ENCODE measurements around the gene KCNJ12.
"Not testable (repeated sequence)": the region's sequence is repeated elsewhere in the genome, so short reads cannot be mapped to it uniquely, and the experiment has no call there.

KCNJ12 gene

DNA sequence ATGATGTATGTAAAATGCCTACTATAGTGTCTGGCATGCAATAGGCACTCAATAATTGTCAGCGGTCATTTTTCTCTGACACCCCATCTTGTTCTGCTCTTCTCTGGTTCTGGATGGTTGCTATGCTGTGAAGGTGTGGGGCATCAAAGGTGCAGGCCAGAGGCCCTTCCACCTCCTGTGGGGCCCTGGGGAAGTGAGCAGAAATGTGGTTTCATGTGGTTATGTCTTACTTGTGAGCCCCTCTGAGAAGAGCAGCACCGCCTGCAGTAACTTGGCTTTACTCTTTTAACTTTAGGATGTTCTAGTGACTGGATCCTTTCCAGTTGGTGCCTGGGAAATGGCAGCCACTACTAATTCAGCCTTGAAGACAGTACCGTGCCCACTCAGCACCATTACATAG, 32.1 kb downstream of the KCNJ12 start:
- in situ Hi-C loops (cut with HindIII; ENCODE audit: low sequenced_read_pairs); H3K4me3 ChIP-seq (ENCODE audit: low read depth, low read length); DNase-seq (ENCODE audit: low read depth, low spot score): not testable (repeated sequence)

- H3K4me3 ChIP-seq (ENCODE audit: low read depth, low read length); DNase-seq (ENCODE audit: low read depth, low spot score); in situ Hi-C loops (cut with HindIII; ENCODE audit: low sequenced_read_pairs): not testable (repeated sequence)
Observed at GRCh38 chr17:21408766-21409300, 32.7 kb downstream of the KCNJ12 start.

- in situ Hi-C loops (cut with HindIII; ENCODE audit: low sequenced_read_pairs), result not testable (repeated sequence)
Observed at GRCh38 chr17:21409388-21409787, 33.2 kb downstream of the KCNJ12 start.

DNA sequence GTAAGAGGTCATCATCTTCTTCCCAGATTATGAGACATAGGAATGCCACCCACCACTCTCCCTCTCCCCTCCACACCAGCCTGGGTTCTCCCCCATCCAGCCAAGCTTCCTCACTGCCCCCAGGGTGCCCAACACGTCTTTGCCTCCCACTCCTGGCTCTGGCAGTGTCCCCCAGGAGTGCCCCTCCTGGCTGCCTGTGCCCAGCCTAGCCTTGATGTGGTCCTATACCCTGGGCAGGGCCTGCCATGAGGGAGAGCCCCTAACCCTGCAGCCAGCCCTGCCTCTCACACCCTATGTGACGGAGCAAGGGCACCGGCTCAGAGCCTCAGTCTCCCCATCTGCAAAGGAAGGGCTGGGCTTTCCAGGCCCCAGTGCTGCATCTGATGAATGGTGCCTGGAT, 33.8 kb downstream of the KCNJ12 start:
- in situ Hi-C loops (cut with HindIII; ENCODE audit: low sequenced_read_pairs); H3K4me3 ChIP-seq (ENCODE audit: low read depth, low read length); DNase-seq (ENCODE audit: low read depth, low spot score): not testable (repeated sequence)

More at GRCh38 chr17:21409388-21409787, 33.2 kb downstream of the KCNJ12 start:
- H3K4me3 ChIP-seq (ENCODE audit: low read depth, low read length); DNase-seq (ENCODE audit: low read depth, low spot score): not testable (repeated sequence)

- in situ Hi-C loops (cut with HindIII; ENCODE audit: low sequenced_read_pairs); H3K4me3 ChIP-seq (ENCODE audit: low read depth, low read length); DNase-seq (ENCODE audit: low read depth, low spot score): not testable (repeated sequence)
Observed at GRCh38 chr17:21410371-21410770, 34.2 kb downstream of the KCNJ12 start.

DNA sequence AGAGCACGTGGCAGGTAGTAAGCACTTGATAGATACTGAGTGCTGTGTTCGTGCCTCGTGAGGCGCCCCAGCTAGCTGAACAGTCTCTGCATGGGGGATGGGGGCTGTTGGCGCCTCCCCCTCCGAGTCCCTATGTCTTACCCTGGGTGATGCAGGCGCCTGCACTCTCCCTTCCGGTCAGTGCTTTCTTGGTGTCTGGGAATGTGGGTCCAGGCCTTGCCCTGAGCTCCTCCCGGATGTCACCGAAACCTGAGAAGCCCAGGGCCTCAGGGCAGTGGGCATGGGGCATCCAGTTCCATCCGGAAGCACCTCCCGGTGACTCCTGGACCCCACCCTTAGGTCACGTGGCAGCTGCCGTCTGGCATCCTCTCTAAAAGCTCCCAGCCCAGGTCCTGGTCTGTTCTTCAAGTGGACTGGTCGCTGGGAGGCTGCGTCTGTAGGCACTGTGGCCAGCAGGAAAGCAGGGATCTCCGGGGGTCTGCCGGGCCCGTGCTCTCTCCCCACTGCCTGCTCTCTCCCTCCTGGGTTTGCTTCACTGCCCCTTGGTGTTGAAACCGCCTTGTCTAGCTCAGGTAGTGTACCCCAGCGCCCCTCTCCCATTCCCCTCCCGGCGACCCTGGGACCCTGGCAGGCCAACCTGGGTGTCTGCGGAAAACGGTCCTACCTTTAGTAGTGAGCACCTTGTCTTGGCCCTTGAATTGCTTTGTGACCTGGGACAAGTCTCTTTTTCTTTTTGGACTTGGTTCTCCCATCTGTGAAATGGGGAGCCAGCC, 34.9 kb downstream of the KCNJ12 start:
- in situ Hi-C loops (cut with HindIII; ENCODE audit: low sequenced_read_pairs); H3K4me3 ChIP-seq (ENCODE audit: low read depth, low read length); DNase-seq (ENCODE audit: low read depth, low spot score): not testable (repeated sequence)

DNA sequence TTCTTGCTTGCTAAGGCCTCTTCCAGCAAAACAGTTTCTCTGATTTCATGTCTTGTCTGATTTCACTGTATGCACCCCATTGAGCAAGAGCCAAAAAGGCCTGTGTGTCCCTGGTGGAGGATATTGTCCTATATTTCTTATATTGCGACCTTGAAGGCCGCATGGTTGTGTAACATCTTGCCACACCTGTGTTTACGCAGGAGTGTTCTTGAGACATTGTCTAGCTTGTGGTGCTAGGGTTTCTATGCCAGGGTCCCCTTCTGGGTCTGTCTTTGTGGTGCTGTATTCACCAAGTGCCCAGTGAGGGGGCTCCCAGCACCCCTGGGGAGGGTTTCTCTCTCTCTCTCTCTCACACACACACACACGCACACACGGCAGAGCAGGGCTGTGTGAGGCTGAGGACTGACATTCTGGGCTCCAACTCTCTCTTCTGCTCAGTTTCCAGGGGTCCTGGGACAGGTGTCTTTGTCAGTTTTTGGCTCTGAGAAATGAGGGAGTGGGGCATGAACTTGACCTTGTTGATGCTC, 35.6 kb downstream of the KCNJ12 start:
- H3K4me3 ChIP-seq (ENCODE audit: low read depth, low read length); in situ Hi-C loops (cut with HindIII; ENCODE audit: low sequenced_read_pairs); DNase-seq (ENCODE audit: low read depth, low spot score): not testable (repeated sequence)

GRCh38 chr17:21412207-21412681, 36.1 kb downstream of the KCNJ12 start:
- in situ Hi-C loops (cut with HindIII; ENCODE audit: low sequenced_read_pairs); H3K4me3 ChIP-seq (ENCODE audit: low read depth, low read length); DNase-seq (ENCODE audit: low read depth, low spot score): not testable (repeated sequence)

DNA sequence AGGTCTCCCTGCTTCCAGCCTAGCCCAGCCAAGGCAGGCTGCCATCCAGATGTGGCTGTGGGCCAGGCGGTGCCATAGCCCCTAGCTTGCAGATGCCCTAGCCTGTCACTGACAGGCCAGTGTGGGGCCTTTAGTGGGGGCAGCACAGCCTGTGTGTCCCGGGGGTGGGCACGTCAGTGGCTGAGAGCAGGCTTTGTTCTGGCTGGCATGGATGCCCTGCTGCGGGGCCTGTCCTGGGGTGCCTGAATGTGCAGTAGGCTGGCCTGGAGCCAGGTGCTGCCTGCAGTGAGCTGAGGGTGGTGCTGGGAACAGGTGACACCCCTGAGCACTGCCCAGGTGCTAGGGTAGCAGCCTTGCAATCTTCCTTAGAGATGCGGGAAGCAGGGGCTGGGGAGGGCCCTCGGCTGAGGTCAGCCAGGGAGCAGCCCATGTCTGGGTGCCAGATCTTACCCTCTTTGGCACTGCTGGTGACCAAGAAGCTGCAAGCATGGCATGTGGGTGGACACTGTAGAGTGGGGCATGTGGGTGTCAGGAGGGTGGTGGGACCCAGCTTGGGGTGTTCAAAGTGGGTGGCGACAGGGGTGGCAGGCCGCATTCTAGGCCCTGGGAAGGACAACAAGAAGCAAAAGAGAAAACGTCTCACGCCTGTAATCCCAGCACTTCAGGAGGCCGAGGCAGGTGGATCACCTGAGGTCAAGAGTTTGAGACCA, 37.6 kb downstream of the KCNJ12 start:
- H3K4me3 ChIP-seq (ENCODE audit: low read depth, low read length); DNase-seq (ENCODE audit: low read depth, low spot score); in situ Hi-C loops (cut with HindIII; ENCODE audit: low sequenced_read_pairs): not testable (repeated sequence)

- in situ Hi-C loops (cut with HindIII; ENCODE audit: low sequenced_read_pairs); DNase-seq (ENCODE audit: low read depth, low spot score): not testable (repeated sequence)
Observed at GRCh38 chr17:21414616-21415015, 38.5 kb downstream of the KCNJ12 start.

DNA sequence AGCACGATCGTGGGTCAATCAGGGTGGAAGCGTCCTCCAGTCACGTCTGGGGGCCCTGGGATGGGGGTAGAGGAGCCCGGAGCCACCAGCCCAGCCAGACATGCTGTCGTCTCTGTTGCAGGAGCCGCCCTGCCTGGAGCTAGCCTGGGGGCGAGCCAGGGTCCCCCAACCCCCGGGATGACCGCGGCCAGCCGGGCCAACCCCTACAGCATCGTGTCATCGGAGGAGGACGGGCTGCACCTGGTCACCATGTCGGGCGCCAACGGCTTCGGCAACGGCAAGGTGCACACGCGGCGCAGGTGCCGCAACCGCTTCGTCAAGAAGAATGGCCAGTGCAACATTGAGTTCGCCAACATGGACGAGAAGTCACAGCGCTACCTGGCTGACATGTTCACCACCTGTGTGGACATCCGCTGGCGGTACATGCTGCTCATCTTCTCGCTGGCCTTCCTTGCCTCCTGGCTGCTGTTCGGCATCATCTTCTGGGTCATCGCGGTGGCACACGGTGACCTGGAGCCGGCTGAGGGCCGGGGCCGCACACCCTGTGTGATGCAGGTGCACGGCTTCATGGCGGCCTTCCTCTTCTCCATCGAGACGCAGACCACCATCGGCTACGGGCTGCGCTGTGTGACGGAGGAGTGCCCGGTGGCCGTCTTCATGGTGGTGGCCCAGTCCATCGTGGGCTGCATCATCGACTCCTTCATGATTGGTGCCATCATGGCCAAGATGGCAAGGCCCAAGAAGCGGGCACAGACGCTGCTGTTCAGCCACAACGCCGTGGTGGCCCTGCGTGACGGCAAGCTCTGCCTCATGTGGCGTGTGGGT, 39.2 kb downstream of the KCNJ12 start:
- DNase-seq (ENCODE audit: low read depth, low spot score); H3K4me3 ChIP-seq (ENCODE audit: low read depth, low read length); in situ Hi-C loops (cut with HindIII; ENCODE audit: low sequenced_read_pairs): not testable (repeated sequence)

More at GRCh38 chr17:21414616-21415015, 38.5 kb downstream of the KCNJ12 start:
- not testable (repeated sequence) for H3K4me3 ChIP-seq (ENCODE audit: low read depth, low read length)

DNA sequence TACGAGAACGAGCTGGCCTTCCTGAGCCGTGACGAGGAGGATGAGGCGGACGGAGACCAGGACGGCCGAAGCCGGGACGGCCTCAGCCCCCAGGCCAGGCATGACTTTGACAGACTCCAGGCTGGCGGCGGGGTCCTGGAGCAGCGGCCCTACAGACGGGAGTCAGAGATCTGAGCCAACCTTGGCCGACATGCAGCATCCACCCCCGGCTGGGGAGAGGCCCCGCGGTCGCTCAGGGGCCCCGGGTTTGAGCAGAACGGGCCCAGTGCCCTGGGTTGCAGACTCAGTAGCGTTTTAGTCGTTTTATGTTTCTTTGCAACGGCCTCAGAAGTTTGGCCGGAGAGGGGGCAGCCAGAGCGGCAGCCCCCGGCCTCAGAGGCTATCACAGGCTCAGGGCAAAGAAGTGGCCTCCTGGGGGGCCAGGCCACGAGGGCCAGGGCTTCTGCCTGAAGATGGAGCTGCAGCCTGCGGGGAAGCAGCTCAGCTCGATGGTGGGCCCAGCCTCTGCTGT, 40.4 kb downstream of the KCNJ12 start:
- in situ Hi-C loops (cut with HindIII; ENCODE audit: low sequenced_read_pairs); DNase-seq (ENCODE audit: low read depth, low spot score); H3K4me3 ChIP-seq (ENCODE audit: low read depth, low read length): not testable (repeated sequence)

GRCh38 chr17:21417349-21417748, 41.2 kb downstream of the KCNJ12 start:
- H3K4me3 ChIP-seq (ENCODE audit: low read depth, low read length); in situ Hi-C loops (cut with HindIII; ENCODE audit: low sequenced_read_pairs); DNase-seq (ENCODE audit: low read depth, low spot score): not testable (repeated sequence)
